ENCODE results near the gene VAMP5.

VAMP5 gene

DNA sequence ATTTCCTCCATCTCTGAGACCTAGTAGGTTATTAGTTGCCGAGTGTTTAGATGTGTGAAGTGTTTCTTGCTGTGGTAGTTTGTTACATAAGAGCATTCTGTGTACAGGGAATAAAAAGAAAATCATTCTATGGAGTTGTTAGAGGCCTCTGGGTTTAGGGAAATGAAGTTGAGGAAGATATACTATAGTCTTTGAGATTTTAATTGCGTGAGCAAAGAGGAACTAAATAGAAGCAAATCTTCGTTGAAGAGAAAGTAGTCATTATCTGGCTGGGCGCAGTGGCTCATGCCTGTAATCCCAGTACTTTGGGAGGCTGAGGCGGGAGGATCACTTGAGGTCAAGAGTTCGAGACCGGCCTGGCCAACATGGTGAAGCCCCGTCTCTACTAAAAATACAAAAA lies 50.8 kb downstream of the VAMP5 start:
- DNase-seq (ENCODE audit: low spot score), result no peak
- TF ChIP-seq, protein P1, sequence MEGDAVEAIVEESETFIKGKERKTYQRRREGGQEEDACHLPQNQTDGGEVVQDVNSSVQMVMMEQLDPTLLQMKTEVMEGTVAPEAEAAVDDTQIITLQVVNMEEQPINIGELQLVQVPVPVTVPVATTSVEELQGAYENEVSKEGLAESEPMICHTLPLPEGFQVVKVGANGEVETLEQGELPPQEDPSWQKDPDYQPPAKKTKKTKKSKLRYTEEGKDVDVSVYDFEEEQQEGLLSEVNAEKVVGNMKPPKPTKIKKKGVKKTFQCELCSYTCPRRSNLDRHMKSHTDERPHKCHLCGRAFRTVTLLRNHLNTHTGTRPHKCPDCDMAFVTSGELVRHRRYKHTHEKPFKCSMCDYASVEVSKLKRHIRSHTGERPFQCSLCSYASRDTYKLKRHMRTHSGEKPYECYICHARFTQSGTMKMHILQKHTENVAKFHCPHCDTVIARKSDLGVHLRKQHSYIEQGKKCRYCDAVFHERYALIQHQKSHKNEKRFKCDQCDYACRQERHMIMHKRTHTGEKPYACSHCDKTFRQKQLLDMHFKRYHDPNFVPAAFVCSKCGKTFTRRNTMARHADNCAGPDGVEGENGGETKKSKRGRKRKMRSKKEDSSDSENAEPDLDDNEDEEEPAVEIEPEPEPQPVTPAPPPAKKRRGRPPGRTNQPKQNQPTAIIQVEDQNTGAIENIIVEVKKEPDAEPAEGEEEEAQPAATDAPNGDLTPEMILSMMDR (IDR thresholded peaks at IDR 0.05; ENCODE audit: extremely low read depth, insufficient read depth, missing control alignments), result no peak
- in situ Hi-C loops (cut with MboI; ENCODE audit: low pct_unique_long_range_greater_than_20kb, low sequenced_read_pairs, unreplicated experiment), result no loop called here

DNA sequence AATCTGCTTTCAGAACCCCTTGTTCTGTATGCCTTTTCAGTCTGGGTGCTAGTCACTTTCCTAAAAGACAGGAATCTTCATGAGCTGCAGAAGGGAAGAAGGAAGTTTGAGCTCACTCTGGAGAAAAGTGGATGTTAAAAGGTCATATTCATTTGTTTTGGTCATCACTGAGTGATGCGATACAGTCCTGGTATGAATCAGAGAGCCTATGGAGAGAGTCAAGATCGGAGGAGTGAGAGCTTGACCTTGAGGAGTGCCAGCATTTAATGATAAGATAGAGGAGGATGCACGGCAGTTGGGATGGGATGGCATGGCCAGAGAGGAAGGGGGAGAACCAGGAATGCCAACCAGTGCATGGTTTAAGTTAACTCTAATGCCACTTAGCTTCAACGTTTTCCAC lies 51.4 kb downstream of the VAMP5 start:
- in situ Hi-C loops (cut with MboI; ENCODE audit: low pct_unique_long_range_greater_than_20kb, low sequenced_read_pairs, unreplicated experiment), result no loop called here
- no peak for DNase-seq (ENCODE audit: low spot score)
- TF ChIP-seq, protein P1 (IDR thresholded peaks at IDR 0.05; ENCODE audit: extremely low read depth, insufficient read depth, missing control alignments), result no peak

DNA sequence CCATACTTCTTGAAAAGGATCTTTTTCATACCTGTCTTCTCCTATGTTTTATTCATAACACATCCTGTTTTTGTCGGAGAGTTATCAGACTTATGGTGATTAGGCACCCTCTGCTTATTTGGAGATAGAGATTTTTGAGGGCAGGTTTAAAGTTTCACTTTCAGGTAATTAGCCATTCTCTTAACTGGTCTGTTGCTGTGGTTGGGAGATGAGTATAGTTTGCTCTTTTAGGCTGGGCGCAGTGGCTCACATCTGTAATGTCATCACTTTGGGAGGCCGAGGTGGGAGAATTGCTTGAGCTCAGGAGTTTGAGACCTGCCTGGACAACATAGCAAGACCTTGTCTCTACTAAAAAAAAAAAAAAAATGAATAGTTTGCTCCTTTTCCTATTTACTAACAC lies 58.5 kb downstream of the VAMP5 start:
- in situ Hi-C loops (cut with MboI; ENCODE audit: low pct_unique_long_range_greater_than_20kb, low sequenced_read_pairs, unreplicated experiment), result no loop called here
- DNase-seq (ENCODE audit: low spot score), result no peak
- TF ChIP-seq, protein P1 (IDR thresholded peaks at IDR 0.05; ENCODE audit: extremely low read depth, insufficient read depth, missing control alignments), result no peak
